ENCODE results near the gene PRAMEF8.
"Not testable (repeated sequence)": the region's sequence is repeated elsewhere in the genome, so short reads cannot be mapped to it uniquely, and the experiment has no call there.

The PRAMEF8 gene

GRCh38 chr1:13232056-13232455, 52.9 kb downstream of the PRAMEF8 start:
- in situ Hi-C loops (cut with HindIII; ENCODE audit: low pct_unique_long_range_greater_than_20kb, low sequenced_read_pairs); DNase-seq (ENCODE audit: low read depth in 1 of 2, low spot score in 1 of 2): not testable (repeated sequence)

All from T47D (cell line).